ENCODE results near the gene SH3YL1.

The SH3YL1 gene

DNA sequence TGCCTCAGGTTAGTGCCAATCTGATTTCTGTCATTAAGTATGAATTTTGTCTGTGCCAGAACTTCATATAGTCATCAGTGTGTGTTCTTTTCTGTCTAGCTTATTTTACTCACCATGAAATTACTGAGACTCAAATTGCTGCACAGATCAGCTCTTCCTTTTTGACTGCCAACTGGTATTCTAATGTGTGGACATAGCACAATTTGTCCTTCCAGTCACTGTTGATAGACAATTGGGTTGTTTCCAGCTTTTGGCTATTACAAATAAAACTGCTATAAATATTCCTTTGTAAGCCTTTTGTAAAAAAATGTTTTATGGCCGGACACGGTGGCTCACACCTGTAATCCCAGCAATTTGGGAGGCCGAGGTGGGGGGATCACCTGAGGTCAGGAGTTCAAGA, 7.7 kb downstream of the SH3YL1 start:
- DNase-seq: no peak

DNA sequence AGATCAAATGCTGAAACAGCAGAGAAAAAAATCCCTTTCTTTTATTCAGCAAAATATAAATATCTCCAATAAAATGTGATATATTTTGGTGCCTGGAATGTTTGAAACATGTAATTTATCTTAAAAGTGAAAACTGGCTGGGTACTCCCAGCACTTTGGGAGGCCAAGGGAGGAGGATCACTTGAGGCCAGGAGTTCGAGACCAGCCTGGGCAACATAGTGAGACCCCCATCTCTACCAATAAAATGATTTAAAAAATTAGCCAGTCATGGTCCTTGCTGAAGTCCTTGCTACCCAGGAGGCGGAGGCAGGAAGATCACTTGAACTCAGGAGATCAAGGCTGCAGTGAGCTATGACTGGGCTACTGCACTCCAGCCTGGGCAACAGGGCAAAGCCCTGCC, 8.6 kb downstream of the SH3YL1 start:
- no peak for DNase-seq

DNA sequence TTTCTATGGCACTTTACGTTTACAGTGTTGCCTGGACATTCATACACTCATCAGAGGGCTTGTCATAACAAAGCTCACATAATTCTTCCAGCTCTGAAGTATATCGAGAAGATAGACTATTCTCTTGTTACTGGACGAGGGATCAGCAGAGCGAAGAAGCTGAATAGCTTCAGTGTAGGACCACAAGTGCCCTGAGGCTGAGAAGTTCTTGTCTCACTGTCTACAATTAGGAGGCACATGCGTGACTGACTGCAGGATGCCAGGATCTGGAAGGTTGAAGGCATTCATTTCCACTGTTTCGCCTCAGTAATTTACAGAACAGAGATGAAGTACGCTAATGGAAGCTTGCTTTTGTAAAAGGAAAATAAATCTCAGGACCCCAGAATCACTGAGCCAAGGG, 9.6 kb downstream of the SH3YL1 start:
- peak; percentile 35 for DNase-seq

DNA sequence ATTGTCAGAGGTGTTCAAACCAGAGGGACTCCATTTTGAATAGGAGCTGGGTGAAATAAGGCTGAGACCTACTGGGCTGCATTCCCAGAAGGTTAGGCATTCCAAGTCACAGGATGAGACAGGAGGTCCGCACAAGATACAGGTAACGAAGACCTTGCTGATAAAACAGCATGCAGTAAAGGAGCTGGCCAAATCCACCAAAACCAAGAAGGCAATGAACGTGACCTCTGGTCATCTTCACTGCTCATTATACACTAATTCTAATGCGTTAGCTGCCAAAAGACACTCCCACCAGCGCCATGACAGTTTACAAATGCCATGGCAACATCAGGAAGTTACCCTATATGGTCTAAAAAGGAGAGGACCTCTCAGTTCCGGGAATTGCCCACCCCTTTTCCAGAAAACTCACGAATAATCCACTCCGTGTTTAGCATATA, 10.6 kb downstream of the SH3YL1 start:
- DNase-seq: no peak

DNA sequence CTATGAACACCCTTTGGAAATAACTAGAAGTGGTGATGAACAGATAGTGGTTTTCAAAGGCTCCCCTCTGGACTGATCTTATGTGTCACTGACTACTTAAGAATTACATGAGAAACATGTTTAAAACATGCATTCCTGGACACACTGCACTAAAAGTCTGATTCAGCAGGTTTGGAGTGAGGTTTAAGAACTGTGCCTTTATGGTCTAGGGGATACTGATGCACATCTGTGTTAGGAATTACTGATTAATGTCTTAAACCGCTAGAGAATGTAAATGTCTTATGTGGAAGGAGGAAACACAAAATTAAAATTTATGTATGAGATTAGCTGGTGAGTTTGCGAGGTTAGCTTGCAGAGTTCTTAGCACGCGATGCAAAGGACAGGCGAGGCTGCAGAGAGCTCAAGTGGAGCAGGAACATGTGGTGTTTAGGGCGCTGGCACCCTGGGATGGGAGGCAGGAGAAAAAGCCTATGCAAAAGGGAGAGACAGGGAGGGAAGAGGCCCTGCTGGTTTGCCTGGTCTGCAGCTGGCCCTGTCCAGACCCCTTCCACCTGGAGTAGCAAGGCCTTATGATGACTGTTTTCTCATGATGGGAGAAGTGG, 11.7 kb downstream of the SH3YL1 start:
- no peak for DNase-seq

DNA sequence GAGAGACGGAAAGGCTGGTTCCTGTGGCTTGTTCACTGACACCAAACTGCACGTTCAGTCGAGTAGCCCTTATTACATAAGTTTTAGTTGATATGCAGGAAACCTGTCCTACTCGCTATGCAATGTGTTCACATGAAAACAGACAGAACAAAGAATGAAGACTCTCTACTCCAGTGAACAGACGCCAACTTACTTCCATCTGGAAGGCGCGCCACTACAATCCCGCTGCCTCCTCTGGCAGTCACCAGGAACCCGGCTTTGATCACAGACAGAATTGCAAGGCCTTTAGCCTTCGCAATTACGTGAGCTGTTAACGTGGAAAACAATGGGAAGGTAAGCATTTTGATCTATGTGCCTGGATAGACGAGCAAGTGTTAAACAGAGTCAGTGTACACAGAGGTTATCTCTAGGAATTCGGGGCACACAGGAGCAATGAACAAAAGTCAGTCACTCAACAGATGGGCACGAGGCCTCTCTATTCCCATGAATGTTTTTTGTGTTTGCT, 14.2 kb downstream of the SH3YL1 start:
- no peak for DNase-seq

DNA sequence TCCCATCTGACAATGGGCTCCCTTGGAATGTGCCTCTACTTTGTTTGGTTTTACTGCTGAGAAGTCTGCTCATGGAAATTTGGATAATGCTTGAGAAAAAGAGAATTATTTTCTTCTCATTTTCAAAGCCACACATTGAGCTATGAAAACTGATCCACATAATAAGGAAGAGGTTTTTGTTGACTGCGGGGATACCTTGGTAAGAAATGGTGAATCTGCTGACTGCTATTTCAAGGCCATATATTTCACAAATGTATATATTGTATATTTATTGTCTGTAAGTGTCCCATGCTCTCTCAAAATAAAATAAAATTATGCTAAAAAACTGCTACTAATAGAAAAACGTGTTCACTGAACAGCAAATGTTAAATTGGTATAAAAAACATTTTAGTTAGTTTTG, 15.1 kb downstream of the SH3YL1 start:
- no peak for DNase-seq

DNA sequence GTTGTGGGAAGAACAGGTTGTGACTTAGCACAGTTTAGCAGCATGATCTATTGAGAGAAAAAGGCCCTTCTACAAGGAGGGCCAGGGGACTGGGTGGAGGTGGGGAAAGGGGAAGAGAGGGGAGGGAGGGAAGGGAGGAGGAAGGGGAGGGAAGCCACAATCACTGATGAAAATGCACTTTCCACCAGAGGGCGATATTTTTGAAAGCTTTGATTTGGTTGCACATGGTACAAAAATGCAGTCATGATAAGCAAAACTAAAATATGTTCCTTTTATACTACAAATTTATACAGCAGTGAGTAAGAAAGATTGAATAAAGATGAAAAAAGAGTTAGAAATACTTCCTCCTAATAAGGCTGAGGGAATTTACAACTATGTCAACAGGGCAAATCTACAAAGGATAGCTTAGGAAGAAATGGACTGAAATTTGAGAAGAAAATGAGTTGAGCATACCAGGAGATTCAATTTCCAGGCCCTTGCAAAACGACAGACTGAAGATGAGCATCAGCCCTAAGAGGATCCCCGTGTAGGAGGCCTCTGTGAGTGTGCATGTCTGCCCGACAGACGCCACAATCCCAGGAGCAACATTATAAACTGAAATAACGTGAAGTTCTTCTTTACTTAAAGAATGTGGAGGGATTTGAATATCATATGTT, 17.2 kb downstream of the SH3YL1 start:
- DNase-seq: peak; percentile 69

DNA sequence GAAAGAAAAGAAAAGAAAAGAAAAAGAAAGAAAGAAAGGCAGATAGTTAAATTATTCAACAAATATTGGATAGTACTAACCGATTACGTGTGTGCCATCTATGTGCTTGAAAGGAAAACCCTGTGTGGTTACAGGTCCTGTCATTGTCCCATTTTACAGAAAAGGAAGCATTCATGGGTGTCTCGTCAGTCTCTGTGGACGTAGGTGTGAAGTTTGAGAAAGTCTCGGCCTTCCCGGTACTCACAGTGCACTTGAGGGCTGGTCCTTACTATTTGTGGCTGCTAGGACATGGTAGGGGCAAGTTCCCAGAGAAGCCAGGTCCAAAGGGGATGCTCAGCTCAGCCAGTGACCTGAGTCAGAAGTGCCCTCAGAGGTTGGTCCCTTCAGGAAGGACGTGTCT, 19.3 kb downstream of the SH3YL1 start:
- no peak for DNase-seq

DNA sequence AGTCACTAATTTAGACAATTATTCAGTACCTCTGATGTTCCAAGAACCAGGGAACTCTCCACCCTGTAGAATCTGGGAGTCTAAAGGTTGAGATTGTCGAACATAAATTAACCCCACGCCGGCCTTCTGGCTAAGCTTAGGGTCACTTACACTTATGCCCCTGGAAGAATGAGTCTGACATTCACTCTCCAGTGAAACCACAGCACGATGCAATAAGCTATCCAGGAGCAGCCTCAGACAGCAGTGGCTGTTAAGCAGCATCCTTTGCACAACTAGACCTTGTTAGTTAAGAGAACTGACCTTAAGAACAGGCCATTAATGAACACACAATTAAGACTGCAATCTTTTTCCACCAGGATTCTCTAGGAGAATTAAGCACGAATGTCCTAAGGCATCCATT, 25.0 kb downstream of the SH3YL1 start:
- no peak for DNase-seq

DNA sequence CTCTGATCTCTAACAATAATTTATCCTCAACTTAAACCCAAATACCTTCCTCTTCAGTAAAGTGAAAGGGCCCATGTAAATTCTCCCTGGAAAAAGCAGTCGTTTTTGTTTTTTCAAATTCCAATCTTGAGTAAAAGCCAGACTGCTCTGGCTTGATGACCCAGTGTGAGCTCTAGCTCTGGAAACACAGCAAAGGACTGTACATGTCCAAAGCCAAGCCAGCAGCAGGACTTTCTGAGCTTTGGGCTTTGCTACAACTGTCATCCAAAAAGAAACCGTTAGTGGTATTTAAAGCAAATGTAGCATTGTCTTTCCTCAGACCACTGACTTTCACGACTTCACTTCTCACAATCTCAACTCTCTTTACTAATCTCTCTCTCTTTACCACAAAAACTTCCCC, 25.4 kb downstream of the SH3YL1 start:
- no peak for DNase-seq

DNA sequence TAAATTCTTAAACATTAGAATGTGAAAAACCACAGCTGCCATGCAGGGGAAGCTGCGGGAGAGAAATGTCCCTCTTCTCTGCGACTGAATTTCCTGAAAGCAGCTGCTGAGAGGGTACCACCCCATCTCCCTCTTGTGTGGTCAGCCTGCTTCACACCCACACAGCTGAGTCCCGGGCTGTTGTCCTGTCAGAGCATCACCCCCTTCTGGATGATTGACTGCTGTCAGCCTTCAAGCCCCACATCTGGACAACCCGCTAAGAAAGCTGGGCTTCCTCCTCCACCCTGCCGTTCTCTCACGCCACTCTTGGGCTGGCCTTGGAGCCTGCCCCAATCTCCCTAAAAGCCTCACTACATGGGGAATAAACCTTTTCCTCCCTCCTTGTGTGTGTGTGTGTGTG, 26.0 kb downstream of the SH3YL1 start:
- DNase-seq: no peak

DNA sequence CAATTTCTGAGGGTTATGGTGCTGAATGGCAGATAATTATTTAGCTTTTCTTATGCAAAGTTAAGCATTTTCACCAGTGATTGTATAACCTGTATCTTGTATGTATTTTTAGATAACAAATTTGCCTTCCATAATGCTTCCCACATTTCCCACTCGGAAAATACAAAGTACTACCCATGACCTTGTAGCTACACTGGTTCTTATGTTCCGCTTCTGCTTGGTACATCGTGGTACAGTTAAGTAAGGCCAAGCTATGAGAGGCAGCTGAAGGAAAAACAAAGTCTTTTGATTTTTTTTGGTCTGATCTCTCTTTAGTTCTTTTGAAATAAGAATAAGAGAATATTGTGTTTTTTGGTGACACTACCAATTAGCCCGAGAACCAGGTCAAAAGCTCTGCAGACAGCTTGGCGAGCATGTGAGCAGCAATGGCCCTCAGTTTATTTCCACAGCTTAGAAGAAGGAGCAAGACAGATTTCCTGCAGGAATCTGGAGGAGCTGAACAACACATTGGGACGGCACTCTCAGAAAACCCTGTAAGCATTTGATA, 26.8 kb downstream of the SH3YL1 start:
- no peak for DNase-seq

DNA sequence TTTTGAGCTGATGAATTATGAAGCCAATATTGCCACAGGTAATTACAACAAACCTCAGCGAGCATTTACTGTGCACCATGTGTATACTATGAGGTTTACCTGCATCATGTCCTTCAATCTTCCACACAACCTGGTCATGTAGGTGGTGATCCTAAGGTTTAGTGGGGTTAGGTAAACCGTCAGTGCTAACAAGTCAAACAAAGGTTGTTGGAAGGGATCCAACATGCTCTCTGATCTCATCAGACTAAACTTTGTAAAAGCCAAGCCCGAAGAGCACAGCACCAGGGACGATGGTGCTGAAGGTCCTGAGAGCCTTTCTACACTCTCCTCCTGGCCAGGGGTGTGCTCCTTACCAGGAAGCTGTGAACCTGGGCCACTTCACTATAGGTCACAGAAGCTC, 29.4 kb downstream of the SH3YL1 start:
- DNase-seq: no peak

DNA sequence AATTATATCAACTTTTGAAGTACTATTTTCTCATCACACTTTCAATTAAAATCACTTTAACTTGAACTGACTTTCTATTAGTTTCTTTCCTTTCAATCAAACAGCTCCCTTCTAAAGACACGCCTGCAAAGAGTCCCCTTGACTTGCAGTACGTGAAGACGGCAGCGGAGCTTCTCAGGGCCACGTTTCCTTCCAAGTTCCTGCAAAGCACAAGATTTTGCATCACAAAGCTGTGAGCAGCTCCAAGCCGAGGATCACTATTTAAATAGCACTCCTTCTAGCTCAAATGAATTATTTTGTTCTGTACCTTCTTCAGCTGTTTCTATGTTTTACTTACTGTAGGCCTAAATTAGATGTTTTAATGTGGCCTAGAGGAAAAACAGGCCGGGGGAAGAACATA, 30.8 kb downstream of the SH3YL1 start:
- no peak for DNase-seq

DNA sequence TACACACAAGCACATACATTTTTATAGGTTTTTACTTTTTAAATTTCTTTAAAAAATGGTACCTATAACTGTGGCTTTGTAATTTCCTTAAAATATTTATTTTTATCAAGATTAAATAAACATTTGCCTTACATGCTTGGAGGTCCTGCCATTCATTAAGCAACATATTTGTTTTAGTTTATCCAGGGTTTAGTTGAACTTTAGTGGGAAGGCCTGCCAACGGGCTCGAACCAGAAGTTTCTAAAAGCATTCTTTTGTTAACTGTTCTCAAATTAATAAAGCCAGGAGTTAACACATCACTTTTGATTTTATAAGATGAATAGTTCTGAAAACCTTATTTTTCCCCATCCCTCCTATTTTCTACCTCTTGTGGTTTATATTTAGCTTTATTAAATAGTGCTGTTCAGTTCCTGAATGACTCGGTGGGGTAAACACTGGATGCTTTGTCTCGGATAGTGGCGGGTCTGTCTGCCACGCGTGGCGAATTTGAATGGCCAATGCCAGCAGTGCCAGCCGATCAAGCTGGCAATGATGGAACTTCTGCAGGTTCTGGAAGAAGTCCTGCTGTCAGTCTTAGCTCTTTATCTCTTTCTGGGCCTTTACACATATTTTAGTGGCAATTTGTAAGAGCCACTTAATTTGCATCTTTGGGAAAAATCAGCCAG, 32.2 kb downstream of the SH3YL1 start:
- peak; percentile 4 for DNase-seq

DNA sequence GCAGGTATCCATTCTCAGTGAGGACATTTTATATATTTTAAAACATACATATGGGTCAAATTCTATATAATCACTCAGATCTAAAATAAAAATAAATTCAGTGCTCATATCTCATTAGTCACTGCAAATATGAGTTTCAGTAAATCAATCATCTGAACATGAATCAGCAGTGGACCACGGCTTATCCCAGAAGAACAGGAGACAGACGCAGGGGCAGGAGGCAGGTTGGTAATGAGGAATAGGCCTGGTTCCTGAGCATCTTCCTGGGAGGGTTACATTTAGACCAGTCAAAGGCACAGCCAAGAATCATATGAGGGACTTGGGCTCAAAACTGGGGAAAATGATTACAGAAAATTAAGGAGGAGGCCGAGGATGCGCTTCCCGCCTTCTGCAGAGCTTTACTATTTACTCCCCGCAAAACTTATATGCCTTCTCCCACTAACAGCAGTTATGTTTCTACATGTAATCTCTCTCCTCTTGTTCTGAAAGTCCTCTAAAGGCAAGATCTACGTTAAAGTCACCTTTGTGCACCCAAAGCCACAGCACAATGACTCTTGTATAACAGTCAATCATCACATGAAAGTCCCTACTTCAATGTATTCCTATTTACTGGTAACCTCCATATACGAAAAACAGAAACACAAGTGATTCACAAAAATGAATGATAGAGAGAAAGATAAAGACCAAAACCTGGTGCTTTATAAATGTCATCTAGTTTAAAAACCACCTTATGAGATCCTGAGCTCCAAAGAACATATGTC, 35.1 kb downstream of the SH3YL1 start:
- DNase-seq: no peak

DNA sequence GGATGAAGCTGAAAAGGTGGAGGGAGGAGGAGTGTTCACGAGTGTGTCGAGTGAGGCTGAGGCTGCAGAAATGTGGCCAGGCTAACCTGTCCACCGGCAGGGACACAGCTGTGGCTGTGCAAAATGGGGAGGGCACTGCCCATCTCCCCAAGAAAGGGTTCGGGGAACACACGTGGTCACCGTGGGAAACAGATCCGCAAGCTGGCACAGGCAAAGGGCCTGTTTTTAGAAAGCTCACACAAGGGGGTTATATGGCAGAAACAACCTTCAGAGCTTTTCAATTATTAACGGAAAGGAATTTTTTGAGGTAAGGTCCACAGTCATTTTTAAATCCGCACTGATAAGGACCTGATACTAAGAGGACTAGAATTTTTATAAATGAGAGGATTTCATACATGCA, 35.7 kb downstream of the SH3YL1 start:
- no peak for DNase-seq

DNA sequence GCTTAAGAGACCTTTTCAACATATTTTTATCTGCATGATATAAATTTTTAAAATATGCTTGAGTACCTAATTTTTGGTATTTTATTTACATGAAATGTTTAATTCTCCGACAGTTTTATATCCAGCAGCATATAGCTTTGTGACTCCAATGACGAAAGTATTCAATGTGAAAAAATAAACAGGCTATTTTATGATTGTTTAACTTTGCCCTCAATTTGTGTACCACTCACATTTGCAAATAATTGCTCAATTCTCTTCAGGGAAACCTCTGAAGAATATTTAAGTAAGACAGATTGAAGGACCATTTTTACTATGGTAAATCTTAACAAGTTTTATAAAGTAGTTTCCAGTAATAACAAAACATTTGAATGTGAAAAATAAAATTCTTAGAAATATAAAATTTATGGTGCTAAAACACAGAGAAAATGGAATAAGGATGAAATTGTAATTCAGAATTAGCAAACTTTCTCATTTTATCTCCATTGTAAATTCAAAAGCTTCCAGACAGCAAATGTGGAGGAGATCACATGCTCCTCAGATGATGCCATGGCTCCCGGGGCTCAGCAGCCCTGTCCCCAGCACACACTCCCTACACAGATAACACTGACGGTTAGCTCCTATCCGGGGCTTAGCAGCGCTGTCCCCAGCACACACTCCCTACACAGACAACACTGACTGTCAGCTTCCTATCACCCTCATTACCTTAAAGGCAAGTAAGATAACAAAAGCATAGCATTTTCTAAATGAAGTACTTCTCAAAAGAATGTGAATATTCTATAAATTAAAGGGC, 39.7 kb downstream of the SH3YL1 start:
- DNase-seq: no peak

DNA sequence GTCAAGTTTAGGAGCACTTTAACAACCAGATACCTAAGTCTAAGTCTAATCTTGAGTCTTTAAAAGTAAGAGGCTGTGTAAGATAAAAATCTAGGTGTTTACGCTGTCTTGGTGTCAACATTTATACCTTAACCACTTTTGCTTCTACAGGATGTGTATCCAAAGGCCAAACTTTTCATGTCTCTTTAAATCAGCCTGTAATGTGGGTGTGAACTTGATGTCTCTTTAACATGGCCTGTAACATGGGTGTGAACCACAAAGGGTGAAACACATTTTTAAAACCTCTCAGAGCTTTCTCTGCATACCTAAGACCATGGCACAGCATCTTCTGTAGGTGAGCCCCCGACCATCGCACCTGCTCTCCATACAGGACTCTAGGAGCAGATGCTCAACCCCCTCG, 40.4 kb downstream of the SH3YL1 start:
- DNase-seq: no peak

DNA sequence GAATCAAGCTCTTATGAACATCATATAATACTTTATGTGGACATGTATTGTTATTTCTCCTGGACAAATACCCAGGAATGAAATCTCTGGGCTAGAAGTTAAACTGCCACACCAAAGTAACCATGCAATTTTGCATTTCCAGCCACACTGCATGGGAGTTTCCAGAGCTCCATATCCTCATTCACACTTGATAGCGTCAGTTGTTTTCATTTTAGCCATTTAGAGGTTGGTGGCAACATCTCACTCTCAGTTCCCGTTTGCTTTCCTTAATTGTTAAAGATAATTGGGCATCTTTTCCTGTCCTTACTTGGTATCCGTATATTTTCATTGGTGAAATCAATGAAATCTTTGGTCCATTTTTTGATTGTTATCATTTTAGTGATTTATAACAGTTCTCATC, 47.8 kb downstream of the SH3YL1 start:
- no peak for DNase-seq

DNA sequence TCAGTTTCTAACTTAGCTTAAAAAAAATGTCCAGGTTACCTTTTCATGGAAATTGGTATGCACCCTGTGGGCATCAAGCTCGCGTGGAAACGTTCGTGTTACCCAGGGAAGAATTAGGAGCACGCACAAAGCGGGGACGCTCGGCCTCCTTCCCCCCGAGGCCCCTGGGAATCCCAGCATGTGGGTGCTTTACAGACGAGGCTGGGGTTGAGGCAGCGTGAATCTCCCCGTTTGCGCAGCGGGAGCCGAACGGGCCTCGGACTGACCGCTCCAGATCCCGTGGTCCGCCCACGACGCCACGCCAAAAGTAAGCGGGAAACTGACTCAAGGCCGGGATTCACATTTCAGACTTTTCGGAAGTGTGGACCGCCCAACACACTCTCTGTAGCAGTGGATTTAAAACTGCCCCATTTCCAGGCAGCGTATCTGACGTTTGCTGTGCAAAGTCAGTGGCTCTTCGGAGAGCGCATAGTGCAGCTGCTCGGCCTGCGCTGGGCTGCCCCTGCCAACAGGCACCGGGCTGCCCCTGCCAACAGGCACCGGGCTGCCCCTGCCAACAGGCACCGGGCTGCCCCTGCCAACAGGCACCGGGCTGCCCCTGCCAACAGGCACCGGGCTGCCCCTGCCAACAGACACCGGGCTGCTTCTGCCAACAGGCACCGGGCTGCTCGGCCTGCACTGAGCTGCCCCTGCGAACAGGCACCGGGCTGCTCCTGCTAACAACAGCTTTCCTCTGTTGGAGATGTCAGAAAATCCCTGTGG, 49.7 kb downstream of the SH3YL1 start:
- no peak for DNase-seq

Data from NCI-H345 (cell line).